ENCODE results near the gene MTMR12. TPM values are rescaled to one million over a fixed set of nuclear protein-coding genes. Genes with fewer than 3 reads are reported as not detected.

Gene MTMR12
- polyA plus RNA-seq, 1 donor, result 14.3 TPM

DNA sequence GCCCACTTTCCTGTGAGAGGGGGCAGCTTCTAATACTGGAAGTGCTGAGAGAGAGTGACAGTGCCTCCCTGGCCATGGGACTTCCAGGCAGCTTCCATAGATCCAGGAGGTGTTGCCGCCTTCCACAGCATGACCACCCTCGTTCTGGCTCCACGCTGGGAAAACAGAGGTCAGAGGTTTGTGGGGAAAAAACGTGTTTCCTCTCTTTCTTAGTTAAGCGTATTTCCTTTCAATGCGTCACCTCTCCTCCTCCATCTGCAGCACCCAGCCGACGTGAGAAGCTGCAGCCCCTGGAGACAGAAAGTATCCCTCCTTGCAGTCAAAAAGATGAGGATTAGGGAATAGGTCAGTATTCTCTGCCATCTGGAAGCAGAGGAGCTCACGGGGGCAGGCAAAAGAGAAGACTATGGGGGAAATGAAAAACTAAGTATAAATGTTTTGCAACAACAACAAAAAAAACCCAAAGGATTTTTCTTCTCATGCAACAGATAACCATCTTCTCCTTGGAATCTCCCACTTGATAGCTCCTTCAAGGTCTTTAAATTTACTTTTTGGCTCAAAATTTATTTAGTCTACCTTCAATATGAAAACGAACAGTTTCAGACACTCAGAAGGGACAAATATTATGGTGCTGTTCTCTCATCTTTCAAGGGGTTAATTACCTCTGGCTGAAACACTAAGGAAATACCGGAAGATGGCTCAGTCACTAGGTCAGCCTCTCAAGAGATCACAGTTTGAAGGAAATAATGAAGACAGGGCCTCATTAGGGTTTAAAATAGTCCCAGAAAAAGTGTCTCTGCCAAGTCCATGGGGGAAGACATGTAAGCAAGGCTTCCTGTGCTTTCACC lies 38.0 kb downstream of the MTMR12 start:
- no peak for DNase-seq

DNA sequence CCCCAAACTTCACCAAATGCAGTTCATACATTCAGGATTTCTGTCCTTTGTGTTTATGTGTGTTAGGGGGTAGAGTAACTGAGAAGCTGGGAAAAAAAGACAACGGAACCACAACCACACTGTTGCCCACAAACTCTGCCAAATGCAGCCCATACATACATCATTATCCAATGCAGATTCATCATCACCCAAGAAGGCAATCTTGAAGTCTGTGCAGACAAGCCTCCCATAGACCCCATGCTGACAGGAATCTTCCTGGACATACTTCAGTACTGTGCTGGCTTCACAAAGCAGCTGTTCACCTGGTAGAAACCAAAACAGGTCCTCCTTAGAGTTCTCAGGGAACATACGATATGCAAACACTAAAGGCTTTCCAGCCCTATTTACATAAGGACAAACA lies 38.9 kb downstream of the MTMR12 start:
- no peak for DNase-seq

DNA sequence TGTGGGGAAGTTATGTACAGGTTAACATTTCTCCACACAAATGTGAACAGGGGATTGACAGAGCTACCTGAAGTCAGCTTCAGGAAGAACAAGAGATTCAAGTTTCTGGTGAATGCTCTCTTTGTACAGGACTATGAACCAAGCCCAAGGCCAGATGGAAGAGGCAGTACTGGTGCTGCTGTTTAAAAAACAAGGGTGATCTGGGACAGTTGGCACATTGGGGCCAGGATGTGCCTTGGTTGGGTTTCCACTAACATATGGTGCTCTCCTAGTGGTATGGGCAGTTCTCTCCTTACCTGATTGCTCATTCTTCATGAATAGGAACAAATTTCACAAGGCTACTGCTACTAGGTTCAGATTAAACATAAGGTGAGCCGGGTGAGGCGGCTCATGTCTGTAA lies 40.0 kb downstream of the MTMR12 start:
- DNase-seq, result no peak

DNA sequence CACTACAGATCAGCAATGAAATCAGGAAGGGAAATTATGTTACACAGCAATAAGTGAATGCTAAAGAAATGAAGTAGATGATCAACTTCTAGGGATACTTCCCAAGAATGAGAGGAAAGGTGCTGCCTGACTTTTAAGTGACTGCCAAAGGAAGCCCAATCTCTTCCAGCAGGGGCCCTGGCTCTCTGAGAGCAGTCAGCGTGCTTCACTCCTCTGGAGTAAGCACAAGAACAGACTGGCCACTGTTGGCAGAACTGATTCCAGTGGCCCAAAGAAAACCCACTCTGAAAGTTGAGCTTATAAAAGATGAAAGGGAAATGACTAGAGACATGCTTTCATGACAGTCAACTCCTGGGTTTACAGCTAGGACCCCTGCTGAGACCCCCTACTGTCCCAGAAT lies 41.8 kb downstream of the MTMR12 start:
- DNase-seq, result no peak

DNA sequence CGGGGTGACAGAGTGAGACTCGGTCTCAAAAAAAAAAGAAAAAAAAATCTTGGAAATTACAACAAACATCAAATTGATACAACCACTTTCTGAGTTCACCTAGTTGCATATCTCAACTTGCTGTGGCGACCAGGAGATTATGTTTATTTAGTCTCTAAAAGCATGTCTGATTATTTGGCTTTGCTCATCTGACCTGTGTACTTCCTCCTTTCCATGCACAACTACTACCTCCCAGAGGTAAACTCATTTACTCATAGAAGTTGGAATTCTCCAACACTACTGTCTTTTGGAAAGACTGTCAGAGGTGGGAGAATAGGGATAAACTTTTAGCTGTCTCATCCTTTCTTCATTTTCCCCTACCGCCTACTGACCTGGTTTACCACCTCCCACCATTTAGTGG lies 42.6 kb downstream of the MTMR12 start:
- DNase-seq, result no peak

DNA sequence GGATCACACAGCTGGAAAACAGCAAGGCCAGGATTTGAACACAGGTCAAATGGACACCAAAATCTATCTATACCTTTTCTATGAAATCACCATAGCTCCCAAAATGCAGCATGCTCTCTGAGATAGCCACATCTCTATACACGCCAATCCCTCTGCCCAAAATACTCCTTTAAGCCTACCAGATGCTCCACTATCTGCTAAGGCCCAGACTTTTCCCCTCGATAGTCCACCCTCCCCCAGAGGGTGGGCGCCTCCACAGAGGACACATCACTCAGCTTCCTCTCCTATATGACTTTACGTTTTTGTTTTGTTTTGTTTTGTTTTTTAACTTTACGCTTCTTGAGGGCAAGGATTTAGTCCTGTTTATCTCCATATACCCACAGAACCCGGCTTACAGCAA lies 46.8 kb downstream of the MTMR12 start:
- no peak for DNase-seq

DNA sequence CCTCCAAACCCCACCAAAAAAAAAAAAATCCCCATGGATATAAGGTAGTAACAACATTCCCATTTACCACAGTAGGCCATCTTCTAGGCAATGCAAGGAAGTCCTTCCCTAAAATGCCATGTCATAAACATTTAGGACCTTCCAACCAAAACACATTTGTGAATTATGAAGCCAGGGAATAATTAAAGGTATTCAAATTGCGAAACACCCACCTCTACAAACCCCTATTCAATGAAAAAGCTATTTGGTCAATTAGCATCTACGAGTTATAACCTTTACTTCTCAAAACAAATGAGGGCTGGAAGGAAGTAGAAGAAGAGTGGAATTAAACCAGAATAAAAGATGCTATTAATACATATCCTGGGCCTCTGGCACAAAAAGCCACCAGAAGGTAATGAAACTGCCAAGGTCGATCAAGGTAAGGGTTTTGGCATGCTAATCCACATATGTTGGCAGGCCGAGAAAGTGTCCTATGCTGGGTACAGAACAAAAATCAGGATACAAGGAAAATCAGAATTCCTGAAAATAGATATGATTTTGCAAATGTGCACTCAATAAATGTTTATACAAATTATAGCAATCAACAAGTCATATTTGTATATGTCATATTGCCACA lies 47.7 kb downstream of the MTMR12 start:
- DNase-seq, result no peak

DNA sequence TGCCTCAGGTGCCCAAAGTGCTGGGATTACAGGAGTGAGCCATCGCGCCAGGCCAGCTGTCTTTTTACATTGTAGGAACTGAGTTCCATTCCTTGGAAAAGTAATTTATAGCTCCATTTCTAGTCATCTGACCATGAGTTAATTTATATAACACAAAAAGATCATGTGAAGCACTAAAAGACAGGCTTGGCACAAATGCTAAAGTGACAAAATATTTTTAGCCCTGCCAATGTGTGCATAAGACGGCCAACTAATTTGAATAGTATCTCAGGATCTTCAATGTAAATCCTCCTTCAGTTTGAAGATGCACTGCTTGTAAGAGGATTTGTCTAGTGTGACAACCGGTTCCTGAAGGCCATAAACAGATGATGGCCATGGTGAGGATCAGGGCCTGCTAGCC lies 49.1 kb downstream of the MTMR12 start:
- DNase-seq, result no peak

DNA sequence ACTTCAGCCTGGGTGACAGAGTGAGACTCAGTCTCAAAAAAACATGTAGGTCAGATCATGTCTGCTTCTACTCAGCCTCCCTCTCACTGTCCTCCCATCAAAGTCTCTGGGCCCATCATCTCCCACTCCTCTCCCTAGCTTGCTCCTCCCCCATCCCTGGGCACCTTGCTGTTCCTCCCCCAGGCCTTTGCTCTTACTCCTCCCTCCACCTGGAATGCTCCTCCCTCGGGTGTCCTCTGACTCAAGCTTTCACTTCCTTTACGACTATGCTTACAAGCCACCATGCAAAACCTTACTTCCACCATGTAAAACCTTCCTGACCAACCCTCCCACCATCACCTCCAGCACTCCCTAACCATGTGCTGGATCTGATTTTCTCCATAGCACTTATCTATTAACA lies 51.5 kb downstream of the MTMR12 start:
- DNase-seq, result no peak

DNA sequence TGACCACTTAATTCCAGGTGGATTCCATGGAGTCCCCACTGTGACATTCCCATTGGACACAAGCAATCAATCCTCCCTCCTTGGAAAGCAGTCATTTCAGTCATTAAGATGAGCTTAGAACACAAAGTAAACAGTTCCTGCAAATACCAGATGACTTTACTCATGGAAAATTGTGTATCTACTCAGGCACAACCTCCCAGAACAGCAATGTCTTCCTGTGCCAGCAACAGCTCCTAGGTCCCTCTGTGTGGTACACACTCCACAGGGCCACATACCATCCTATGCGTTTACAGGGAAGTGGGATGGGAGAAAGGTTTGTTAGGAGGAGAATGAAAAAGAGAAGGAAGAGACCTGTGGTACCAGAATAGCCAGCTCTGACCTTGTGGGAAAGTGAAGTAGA lies 53.7 kb downstream of the MTMR12 start:
- DNase-seq, result no peak

DNA sequence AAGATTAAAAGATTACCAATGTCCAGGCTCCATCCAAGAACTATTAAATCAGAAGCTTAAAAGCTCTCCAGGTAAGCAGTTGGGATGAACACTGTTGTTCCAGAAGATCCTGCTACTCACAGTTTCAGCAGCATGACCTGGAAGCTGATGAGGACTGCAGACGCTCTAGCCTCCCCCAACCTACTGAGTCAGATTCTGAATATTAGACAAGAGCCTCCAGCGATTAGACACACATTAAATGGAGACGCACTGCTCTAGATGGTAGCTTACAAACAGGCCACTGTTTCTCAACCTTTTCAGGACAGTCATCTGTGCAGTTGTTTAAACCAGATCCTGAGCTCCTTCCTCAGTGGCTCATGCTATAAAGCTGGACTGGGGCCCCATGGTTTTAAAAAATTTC lies 54.3 kb downstream of the MTMR12 start:
- DNase-seq, result no peak

DNA sequence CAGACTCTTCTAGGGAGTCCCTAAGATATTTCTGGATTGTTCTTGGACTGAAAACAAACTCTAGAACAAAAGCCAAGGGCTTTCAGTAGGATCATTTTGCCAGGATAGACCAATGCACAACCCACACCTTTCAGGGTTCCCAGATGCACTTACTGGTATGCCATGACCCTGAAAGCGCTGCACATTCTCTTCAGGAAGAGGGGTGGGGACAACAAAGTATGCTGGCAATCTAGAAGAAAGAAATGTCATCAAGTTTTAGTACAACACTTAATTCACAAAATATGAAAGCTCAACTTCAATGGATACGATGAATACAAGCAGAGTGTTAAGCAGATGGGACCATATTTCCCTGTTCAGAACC lies 57.2 kb downstream of the MTMR12 start:
- DNase-seq, result no peak

DNA sequence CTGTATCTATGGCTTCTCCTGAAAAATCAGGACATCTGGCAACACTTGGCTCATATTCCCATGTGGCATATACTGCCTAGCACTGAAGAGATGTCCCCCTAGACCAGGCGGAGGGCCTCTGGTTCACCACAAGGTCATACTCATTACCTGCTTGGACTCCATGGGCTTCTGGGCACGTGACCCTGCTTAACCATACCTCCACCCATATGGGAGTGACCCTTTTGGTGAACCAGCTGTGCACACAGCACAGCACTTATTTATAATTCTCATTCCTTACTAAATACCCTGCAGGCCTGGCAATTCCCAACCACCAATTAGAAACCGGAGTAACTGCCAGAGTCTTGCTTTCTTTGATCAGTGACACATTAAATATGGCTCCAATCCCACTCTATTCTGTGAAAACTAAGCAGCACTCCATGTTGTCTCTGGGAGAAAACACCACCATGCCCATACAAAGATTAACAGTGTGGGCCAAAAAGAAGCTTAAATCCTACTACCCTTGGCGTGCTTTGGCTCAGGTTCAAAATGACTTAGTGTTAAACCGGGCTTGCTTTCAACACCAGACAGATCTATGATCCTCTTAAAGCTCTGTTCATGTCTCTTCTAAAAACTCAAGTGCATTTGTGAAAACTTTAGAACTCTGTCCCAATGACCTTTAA lies 57.7 kb downstream of the MTMR12 start:
- no peak for DNase-seq

DNA sequence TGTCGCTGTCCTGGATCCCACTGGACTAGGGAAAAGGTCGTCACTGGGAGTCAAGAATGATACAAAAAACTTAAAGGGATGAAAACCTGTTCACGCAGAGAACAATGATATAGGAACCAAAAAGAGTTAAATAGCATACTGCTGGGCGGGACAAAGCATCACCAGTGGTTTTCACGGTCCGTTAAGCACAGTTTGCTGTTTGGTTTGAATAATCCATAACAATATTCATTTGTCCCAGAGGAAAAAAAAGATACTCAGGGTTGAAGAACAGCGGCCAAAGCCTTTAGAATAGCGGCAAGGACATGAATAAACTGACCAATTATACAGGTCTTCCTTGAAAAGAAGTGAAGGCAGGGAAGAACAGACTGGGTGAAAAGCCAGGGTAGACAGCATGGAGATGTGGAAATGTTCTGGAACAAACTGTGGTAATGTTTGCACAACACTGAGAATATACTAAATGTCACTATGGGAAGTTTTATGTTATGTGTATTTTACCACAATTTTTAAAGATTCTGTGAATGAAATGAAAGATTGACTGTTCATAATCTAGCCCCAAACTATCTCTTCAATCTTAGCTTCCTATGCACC lies 60.8 kb downstream of the MTMR12 start:
- DNase-seq, result no peak

DNA sequence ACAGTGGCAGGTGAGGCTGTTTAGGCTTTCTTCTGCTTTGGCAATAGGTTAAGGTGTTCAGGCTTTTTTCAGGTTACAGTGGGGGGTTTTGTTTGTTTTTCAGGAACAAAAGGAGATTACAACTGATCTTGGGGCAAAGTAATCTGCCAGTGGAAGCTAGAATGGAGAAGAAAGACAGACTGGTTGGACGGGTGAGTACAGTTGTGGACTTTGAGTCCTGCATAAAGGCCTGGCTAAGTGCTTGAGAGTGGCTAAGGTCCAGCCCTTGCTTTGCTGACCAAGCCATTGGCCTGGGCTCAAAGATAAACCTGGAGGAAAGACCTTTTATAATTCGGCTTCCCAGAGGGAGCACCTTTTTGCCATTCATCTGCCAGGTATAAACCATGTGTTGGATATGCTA lies 63.1 kb downstream of the MTMR12 start:
- DNase-seq, result no peak

DNA sequence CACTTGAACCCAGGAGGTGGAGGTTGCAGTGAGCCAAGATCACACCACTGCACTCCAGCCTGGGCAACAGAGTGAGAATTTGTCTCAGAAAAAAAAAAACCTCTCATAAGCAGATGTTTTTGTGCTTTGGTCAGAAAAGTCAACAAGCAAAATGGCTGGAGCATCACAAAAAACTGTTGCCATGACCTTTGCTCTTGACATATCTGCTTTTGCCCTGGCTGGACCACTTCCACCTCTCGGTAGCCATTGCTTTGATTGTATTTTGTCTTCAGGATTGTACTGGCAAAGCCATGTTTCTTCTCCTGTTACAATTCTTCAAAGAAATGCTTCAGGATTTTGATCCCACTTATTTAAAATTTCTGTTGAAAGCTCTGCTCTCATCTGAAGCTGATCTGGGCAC lies 67.0 kb downstream of the MTMR12 start:
- DNase-seq, result no peak

DNA sequence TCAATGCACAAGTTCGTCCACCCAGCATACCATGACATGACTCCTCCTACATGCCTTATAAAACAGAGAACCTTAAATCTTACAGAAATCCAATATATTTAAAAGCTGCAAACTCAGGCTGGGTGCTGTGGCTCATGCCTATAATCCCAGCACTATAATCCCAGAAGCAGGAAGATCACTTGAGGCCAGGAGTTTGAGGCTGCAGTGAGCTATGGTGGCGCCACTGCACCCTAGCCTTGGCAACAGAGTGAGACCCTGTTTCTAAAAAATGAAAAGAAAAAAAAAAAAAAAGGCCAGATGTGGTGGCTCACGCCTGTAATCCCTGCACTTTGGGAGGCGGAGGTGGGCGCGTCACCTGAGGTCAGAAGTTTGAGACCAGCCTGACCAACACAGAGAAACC lies 68.7 kb downstream of the MTMR12 start:
- DNase-seq, result no peak

DNA sequence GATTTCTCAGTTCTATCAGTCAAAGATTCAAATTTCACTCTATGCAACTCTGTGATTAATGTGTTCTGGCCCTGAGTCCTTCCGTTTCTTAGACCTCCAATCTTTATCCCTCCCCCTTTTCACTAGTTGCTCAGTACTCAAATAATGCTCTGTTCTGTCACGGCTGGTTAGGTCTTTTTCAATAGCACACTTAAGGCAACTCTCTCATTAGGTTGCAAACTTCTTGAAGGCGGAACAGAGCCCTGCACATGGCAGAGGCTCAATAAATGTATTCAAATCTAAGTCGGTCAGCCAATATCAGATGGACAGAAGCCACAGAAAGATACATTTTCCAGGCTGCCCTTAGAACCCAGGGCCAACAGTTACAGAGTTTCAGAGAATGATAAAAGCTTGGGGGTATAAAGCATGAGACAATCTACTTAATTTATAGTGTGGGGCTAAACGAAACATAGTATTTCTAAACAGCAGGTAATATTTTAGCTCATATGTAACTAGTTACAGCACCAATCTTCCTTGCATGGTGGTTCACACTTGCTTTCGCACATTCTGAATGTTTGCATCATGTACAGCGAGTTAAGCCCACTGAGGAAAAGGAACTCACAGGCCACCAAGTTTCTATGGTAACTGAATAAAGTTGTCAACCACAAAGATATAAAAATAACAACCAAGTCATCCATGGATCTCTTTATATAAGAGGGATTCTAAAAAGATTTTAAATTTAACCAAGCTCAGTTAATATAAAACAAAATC lies 71.5 kb downstream of the MTMR12 start:
- DNase-seq, result no peak

DNA sequence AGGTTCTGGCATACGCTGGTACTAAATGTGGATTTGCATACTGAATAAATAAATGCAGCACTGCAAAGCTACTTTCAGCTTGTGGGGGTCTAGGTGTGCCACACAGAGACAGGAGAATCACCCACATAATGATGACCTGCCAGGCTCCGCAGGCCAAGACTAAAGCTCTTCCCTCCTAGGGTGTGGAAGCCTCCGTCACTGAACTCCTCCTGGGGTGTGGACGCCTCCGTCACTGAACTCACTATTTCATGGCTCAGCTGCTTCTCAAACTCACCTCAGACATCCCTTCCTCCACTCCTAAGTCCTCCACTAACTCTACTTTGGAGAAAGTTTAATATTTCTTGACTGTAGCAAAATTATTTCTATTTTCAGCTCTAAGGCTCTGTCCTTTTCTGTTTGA lies 73.4 kb downstream of the MTMR12 start:
- no peak for DNase-seq

DNA sequence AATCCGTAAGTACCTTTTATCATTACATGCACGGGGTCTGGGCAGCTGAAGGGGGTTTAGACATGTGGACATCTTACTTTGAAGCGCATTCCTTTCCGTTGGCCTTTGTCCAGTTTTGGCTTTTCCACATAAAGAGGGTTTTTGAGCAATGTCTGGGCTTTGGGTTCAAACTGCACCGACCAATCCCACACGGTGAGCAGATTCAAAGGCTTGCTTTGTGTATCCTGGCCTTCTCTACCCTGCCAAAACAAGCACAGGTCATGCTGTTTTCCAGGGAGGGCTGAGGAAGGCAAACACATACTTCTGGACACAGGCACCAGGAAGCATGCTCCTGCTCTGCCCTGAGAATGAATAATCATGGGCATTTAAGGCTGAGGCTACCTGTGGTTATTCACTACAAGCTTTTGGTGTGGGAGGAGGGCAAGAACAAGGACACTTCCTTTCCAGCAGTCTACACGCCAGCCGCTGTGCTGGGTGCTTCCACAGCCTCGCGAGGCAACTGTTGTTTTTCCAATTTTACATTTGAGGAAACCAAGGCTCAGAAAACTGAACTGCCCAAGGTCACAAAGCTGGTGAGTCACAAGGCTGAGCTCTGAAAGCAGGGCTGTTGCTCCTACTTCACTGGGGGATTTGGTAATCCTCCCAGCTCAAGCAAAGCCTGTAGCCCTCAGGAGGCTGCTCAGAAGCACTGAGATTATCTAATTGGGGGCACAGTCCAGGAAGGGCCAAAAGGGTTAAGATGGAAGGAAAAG lies 78.9 kb downstream of the MTMR12 start:
- DNase-seq, result no peak

DNA sequence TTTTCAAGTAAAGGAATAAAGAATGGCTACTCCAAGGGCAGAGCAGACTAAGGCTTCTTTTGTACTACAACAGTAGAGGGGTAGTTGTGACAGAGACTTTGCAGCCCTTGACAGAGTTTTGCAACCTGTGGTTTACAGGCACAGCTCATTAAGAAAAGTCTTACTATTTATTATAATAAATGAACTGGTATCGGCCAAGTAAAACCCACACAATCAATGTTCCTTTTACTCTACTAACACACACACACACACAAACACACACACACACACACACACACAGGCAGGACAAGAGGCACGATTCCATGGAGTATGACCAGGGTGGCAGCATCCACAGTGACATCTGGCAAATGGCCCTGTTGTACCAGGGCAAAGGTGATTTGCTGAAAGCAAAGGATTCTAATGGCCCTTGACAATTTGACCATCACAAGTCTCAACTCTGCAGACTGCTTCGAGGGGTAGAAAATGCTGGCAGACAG lies 79.5 kb downstream of the MTMR12 start:
- DNase-seq, result no peak
